Measurements from ENCODE around the gene H3-3A. TPM values are rescaled to one million over a fixed set of nuclear protein-coding genes. Genes with fewer than 3 reads are reported as not detected.

Gene H3-3A
- 906 TPM for polyA plus RNA-seq (2013, experiment 1 of 2)
- 1,001 TPM for polyA plus RNA-seq (2013, experiment 2 of 2)

- Histone ChIP-seq H3K4me3 (ENCODE audit: extremely low read depth, insufficient read depth, low read length, poor library complexity, severe bottlenecking) (peak within 1 kb of the TSS; percentile 95), H3K4me1 (ENCODE audit: control insufficient read depth, insufficient read depth, low read length, poor library complexity, severe bottlenecking) (peaks cover 8% of the 10 kb centered on the region), H3K9me3 (ENCODE audit: control insufficient read depth, low read length) (no peaks in the 10 kb centered on the region), H3K27ac (ENCODE audit: low read depth, low read length, severe bottlenecking) (peak within 1 kb of the TSS; percentile 100), H3K36me3 (ENCODE audit: control insufficient read depth, insufficient read depth, low read length) (peaks cover 38% of the 10 kb centered on the region)
- 0% methylated on average over 22 to 53 of the region's 78 CpGs for WGBS, 2 experiments (ENCODE audit: insufficient coverage in 2 of 2)
Observed at GRCh38 chr1:226062558-226063223, at the start of gene H3-3A. TSS of gene H3-3A (plus strand) at chr1:226062716. CDS start at chr1:226064352, 1,636 bp downstream.

- H3K4me3 ChIP-seq (ENCODE audit: extremely low read depth, insufficient read depth, low read length, poor library complexity, severe bottlenecking) = no peak overlapping the region
- H3K36me3 ChIP-seq (ENCODE audit: control insufficient read depth, insufficient read depth, low read length) = no peaks in the 10 kb centered on the region
- H3K27ac ChIP-seq (ENCODE audit: low read depth, low read length, severe bottlenecking) = no peak overlapping the region
- H3K4me1 ChIP-seq (ENCODE audit: control insufficient read depth, insufficient read depth, low read length, poor library complexity, severe bottlenecking) = peaks cover 3% of the 10 kb centered on the region
- no peaks in the 10 kb centered on the region for H3K9me3 ChIP-seq (ENCODE audit: control insufficient read depth, low read length)
- WGBS, 2 experiments (ENCODE audit: insufficient coverage in 2 of 2) = 82 to 91% methylated on average over 6 of the region's 6 CpGs
Observed at GRCh38 chr1:226017070-226017469, 45.4 kb upstream of the H3-3A start.

GRCh38 chr1:226019572-226019971 is 42.9 kb upstream of the H3-3A start:
- WGBS, 2 experiments (ENCODE audit: insufficient coverage in 2 of 2) = no CpG with 5 or more reads among the region's 1 CpG
- Histone ChIP-seq H3K4me1 (ENCODE audit: control insufficient read depth, insufficient read depth, low read length, poor library complexity, severe bottlenecking) (peaks cover 3% of the 10 kb centered on the region), H3K4me3 (ENCODE audit: extremely low read depth, insufficient read depth, low read length, poor library complexity, severe bottlenecking) (no peak overlapping the region), H3K36me3 (ENCODE audit: control insufficient read depth, insufficient read depth, low read length) (no peaks in the 10 kb centered on the region), H3K9me3 (ENCODE audit: control insufficient read depth, low read length) (no peaks in the 10 kb centered on the region), H3K27ac (ENCODE audit: low read depth, low read length, severe bottlenecking) (no peak overlapping the region)

DNA sequence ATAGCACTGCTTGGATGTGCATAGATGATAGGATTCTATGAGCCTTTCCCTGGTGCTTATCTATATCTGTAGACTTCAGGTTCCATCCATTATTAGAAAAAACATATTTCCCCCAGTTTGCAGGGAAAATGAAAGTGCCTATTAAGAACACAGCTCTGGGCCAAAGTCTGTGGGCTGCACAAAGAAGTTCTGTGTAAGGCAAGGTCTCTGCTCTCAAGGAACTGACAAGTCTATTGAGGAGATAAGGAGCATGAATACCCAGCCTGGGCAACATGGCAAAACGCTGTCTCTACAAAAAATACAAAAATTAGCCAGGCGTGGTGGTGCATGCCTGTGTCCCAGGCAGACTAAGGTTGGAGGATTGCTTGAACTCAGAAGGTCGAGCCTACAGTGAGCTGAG is 41.1 kb upstream of the H3-3A start:
- Histone ChIP-seq H3K36me3 (ENCODE audit: control insufficient read depth, insufficient read depth, low read length) (no peaks in the 10 kb centered on the region), H3K9me3 (ENCODE audit: control insufficient read depth, low read length) (no peaks in the 10 kb centered on the region), H3K4me1 (ENCODE audit: control insufficient read depth, insufficient read depth, low read length, poor library complexity, severe bottlenecking) (peaks cover 3% of the 10 kb centered on the region), H3K27ac (ENCODE audit: low read depth, low read length, severe bottlenecking) (no peak overlapping the region), H3K4me3 (ENCODE audit: extremely low read depth, insufficient read depth, low read length, poor library complexity, severe bottlenecking) (no peak overlapping the region)
- WGBS, 2 experiments (ENCODE audit: insufficient coverage in 2 of 2) = 72 to 81% methylated on average over 2 of the region's 3 CpGs

DNA sequence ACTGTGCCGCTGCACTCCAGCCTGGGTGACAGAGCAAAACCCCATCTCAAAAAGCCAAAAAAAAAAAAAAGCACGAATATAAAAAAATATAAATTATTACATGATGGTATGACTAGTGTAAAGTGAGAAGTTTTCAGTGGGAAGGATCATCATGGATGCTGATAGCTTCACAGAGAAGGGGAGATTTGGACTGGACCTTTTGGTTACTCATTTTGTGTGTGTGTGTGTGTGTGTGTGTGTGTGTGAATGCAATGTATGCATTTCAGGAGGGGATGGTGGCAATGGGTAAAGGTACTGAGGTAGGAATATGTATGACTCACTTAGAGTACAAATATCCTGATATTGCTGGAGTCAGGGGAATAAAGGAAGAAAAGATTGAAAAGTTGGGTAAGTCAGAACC is 40.7 kb upstream of the H3-3A start:
- Histone ChIP-seq H3K9me3 (ENCODE audit: control insufficient read depth, low read length) (no peaks in the 10 kb centered on the region), H3K27ac (ENCODE audit: low read depth, low read length, severe bottlenecking) (no peak overlapping the region), H3K36me3 (ENCODE audit: control insufficient read depth, insufficient read depth, low read length) (no peaks in the 10 kb centered on the region), H3K4me1 (ENCODE audit: control insufficient read depth, insufficient read depth, low read length, poor library complexity, severe bottlenecking) (no peaks in the 10 kb centered on the region), H3K4me3 (ENCODE audit: extremely low read depth, insufficient read depth, low read length, poor library complexity, severe bottlenecking) (no peak overlapping the region)
- no CpG with 5 or more reads among the region's 2 CpGs for WGBS, 2 experiments (ENCODE audit: insufficient coverage in 2 of 2)

DNA sequence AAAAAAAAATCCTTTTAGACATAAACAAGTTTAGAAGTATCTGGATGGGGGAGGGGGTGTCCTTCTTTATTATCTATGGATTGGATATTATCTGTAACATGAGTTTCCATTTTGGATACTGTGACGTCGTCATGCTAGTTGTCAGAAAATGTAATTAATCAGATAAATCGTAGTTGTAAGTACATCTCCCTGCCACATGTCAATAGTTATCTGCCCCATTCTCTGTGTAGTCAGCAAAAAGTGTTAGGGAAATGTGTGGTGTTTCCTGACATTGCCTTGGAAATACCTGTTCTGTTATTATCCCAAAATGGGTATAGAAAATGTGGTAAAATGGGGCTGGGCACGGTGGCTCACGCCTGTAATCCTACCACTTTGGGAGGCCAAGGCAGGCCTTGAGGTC is 38.8 kb upstream of the H3-3A start:
- no peak overlapping the region for H3K27ac ChIP-seq (ENCODE audit: low read depth, low read length, severe bottlenecking)
- H3K36me3 ChIP-seq (ENCODE audit: control insufficient read depth, insufficient read depth, low read length) = no peaks in the 10 kb centered on the region
- no peaks in the 10 kb centered on the region for H3K9me3 ChIP-seq (ENCODE audit: control insufficient read depth, low read length)
- no peaks in the 10 kb centered on the region for H3K4me1 ChIP-seq (ENCODE audit: control insufficient read depth, insufficient read depth, low read length, poor library complexity, severe bottlenecking)
- H3K4me3 ChIP-seq (ENCODE audit: extremely low read depth, insufficient read depth, low read length, poor library complexity, severe bottlenecking) = no peak overlapping the region
- WGBS, 2 experiments (ENCODE audit: insufficient coverage in 2 of 2) = 95 to 97% methylated on average over 4 of the region's 5 CpGs

DNA sequence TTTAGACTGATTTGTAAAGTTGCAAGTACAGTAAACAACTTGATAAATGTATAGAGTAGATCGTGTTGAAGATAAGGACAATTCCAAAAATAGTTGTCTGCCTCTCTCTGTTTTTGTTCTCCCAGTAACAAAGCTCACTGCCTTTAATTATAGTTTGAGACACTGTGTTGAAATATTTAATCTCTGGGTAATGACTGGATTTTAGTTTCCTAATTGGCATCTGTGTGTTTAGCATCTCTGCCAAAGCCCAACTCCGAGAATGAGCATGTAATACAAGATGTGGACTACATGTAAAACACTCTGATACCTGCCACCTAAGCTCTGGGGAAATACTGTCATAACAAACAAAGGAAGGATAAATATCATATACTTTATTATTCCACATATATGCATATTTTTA is 35.7 kb upstream of the H3-3A start:
- Histone ChIP-seq H3K4me3 (ENCODE audit: extremely low read depth, insufficient read depth, low read length, poor library complexity, severe bottlenecking) (no peak overlapping the region), H3K27ac (ENCODE audit: low read depth, low read length, severe bottlenecking) (no peak overlapping the region), H3K36me3 (ENCODE audit: control insufficient read depth, insufficient read depth, low read length) (no peaks in the 10 kb centered on the region), H3K9me3 (ENCODE audit: control insufficient read depth, low read length) (no peaks in the 10 kb centered on the region), H3K4me1 (ENCODE audit: control insufficient read depth, insufficient read depth, low read length, poor library complexity, severe bottlenecking) (no peaks in the 10 kb centered on the region)
- 86 to 100% methylated on average over 1 of the region's 2 CpGs for WGBS, 2 experiments (ENCODE audit: insufficient coverage in 2 of 2)

DNA sequence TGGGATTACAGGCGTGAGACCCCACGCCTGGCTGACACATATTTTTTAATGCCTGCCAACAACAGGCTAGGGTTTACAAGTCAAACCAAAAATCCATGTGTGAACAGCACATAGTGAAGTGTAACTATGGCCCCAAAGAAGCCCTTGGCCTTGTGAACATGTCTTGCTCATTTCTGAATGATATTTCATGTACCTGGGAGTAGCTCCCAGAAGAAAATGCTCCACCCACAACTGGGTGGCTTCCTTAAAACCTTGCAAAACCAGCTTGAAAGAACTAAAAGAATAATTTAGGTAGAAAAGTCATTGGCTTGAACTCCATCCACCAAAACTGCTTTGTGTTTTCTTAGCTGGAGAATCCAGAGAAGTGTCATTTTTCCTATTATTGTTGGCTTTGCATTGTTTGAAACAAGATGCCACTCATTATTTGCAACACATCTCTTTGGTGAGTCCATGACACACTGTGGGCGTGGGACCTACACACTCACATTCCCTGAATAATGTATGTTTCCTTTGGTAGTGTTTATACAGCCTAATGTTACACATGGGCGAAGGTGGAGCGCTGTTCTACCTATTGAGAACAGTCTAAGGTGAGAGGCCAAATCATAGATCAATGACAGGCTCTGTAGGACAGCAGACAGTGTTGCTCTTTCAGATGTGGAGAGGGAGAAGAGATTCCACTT is 34.8 kb upstream of the H3-3A start:
- Histone ChIP-seq H3K36me3 (ENCODE audit: control insufficient read depth, insufficient read depth, low read length) (no peaks in the 10 kb centered on the region), H3K27ac (ENCODE audit: low read depth, low read length, severe bottlenecking) (no peak overlapping the region), H3K4me3 (ENCODE audit: extremely low read depth, insufficient read depth, low read length, poor library complexity, severe bottlenecking) (no peak overlapping the region), H3K4me1 (ENCODE audit: control insufficient read depth, insufficient read depth, low read length, poor library complexity, severe bottlenecking) (no peaks in the 10 kb centered on the region), H3K9me3 (ENCODE audit: control insufficient read depth, low read length) (no peaks in the 10 kb centered on the region)
- WGBS, 2 experiments (ENCODE audit: insufficient coverage in 2 of 2) = 97 to 100% methylated on average over 2 to 4 of the region's 5 CpGs

- no peaks in the 10 kb centered on the region for H3K9me3 ChIP-seq (ENCODE audit: control insufficient read depth, low read length)
- H3K4me1 ChIP-seq (ENCODE audit: control insufficient read depth, insufficient read depth, low read length, poor library complexity, severe bottlenecking) = no peaks in the 10 kb centered on the region
- no peak overlapping the region for H3K27ac ChIP-seq (ENCODE audit: low read depth, low read length, severe bottlenecking)
- no peaks in the 10 kb centered on the region for H3K36me3 ChIP-seq (ENCODE audit: control insufficient read depth, insufficient read depth, low read length)
- H3K4me3 ChIP-seq (ENCODE audit: extremely low read depth, insufficient read depth, low read length, poor library complexity, severe bottlenecking) = no peak overlapping the region
- WGBS, 2 experiments (ENCODE audit: insufficient coverage in 2 of 2) = 80 to 96% methylated on average over 6 to 7 of the region's 7 CpGs
Observed at GRCh38 chr1:226029093-226029496, 33.4 kb upstream of the H3-3A start.

GRCh38 chr1:226029568-226030225 is 32.8 kb upstream of the H3-3A start:
- no peak overlapping the region for H3K27ac ChIP-seq (ENCODE audit: low read depth, low read length, severe bottlenecking)
- no peaks in the 10 kb centered on the region for H3K9me3 ChIP-seq (ENCODE audit: control insufficient read depth, low read length)
- H3K4me3 ChIP-seq (ENCODE audit: extremely low read depth, insufficient read depth, low read length, poor library complexity, severe bottlenecking) = no peak overlapping the region
- 92 to 93% methylated on average over 2 to 3 of the region's 7 CpGs for WGBS, 2 experiments (ENCODE audit: insufficient coverage in 2 of 2)
- no peaks in the 10 kb centered on the region for H3K36me3 ChIP-seq (ENCODE audit: control insufficient read depth, insufficient read depth, low read length)
- no peaks in the 10 kb centered on the region for H3K4me1 ChIP-seq (ENCODE audit: control insufficient read depth, insufficient read depth, low read length, poor library complexity, severe bottlenecking)

DNA sequence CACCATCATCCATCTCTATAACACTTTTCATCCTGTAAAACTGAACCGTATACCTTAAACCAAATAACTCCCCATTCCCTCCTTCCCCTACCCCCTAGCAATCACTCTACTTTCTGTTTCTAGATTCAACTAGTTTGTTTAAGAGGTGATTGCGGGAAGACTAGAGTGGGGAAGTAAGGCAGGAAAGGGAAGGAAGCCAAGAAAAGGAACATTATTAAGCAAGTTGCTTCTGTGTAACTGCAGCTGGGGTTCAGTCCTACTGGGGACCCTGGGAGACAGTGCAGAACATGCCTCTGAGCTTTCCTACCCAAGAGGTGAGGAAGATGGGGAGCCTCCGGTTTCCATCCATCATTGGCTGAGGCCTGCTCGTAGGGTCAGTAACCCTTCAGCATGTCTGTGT is 28.9 kb upstream of the H3-3A start:
- no peak overlapping the region for H3K4me3 ChIP-seq (ENCODE audit: extremely low read depth, insufficient read depth, low read length, poor library complexity, severe bottlenecking)
- WGBS, 2 experiments (ENCODE audit: insufficient coverage in 2 of 2) = 82 to 100% methylated on average over 2 of the region's 4 CpGs
- H3K4me1 ChIP-seq (ENCODE audit: control insufficient read depth, insufficient read depth, low read length, poor library complexity, severe bottlenecking) = no peaks in the 10 kb centered on the region
- H3K27ac ChIP-seq (ENCODE audit: low read depth, low read length, severe bottlenecking) = no peak overlapping the region
- H3K36me3 ChIP-seq (ENCODE audit: control insufficient read depth, insufficient read depth, low read length) = no peaks in the 10 kb centered on the region
- no peaks in the 10 kb centered on the region for H3K9me3 ChIP-seq (ENCODE audit: control insufficient read depth, low read length)
